ENCODE results near the gene ARFGEF2.

The ARFGEF2 gene

GRCh38 chr20:48962421-48962820, 40.9 kb downstream of the ARFGEF2 start:
- no peak overlapping the region for H3K4me3 ChIP-seq (ENCODE audit: low read depth, low read length)
- no peak for TF ChIP-seq CTCF (IDR thresholded peaks at IDR 0.05; ENCODE audit: borderline replicate concordance, insufficient read depth, low read depth, low read length)

GRCh38 chr20:48962976-48963771, 41.7 kb downstream of the ARFGEF2 start:
- H3K4me3 ChIP-seq (ENCODE audit: low read depth, low read length), result no peak overlapping the region
- no peak for TF ChIP-seq CTCF (IDR thresholded peaks at IDR 0.05; ENCODE audit: borderline replicate concordance, insufficient read depth, low read depth, low read length)

GRCh38 chr20:48965189-48965910, 43.8 kb downstream of the ARFGEF2 start:
- no peak overlapping the region for H3K4me3 ChIP-seq (ENCODE audit: low read depth, low read length)
- no peak for TF ChIP-seq CTCF (IDR thresholded peaks at IDR 0.05; ENCODE audit: borderline replicate concordance, insufficient read depth, low read depth, low read length)

- H3K4me3 ChIP-seq (ENCODE audit: low read depth, low read length), result no peak overlapping the region
- no peak for TF ChIP-seq CTCF (IDR thresholded peaks at IDR 0.05; ENCODE audit: borderline replicate concordance, insufficient read depth, low read depth, low read length)
These were observed 49.3 kb downstream of the ARFGEF2 start for GRCh38 chr20:48970681-48971365.

DNA sequence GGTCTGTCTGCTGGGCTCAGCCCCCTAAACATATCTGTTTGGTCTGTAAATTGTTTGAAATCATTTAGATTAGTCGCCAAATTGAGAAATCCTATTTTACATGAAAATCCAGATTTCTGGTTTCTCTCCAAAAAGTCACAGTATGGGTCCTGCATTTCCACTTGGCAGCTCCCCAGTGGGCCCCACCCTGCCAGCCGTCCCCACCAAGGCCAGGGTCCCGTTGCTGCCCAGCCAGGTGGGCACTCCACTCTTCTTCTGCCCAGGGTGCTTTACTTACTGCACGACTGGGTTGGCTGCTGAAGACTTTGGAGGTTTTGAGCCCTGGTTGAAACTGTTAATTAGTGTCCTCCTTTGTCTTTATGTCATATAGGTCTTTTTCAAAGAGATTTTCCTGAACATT, 50.4 kb downstream of the ARFGEF2 start:
- TF ChIP-seq CTCF (IDR thresholded peaks at IDR 0.05; ENCODE audit: borderline replicate concordance, insufficient read depth, low read depth, low read length), result no peak

GRCh38 chr20:48972816-48973215, 51.3 kb downstream of the ARFGEF2 start:
- TF ChIP-seq CTCF (IDR thresholded peaks at IDR 0.05; ENCODE audit: borderline replicate concordance, insufficient read depth, low read depth, low read length), result no peak
- H3K4me3 ChIP-seq (ENCODE audit: low read depth, low read length), result no peak overlapping the region

More for the DNA sequence above, 50.4 kb downstream of the ARFGEF2 start:
- no peak overlapping the region for H3K4me3 ChIP-seq (ENCODE audit: low read depth, low read length)

Measured in GM12875 (cell line).